Lung (tissue), 12 donors: Measurements from ENCODE around the gene ESRRB. TPM values are rescaled to one million over a fixed set of nuclear protein-coding genes. Genes with fewer than 3 reads are reported as not detected.

Experiments used
- ATAC-seq: fragments of 200-7000 bp; cut with Tn5 transposase; one replicate; pipeline ENCODE4 v1.9.1; 2020; ENCODE audit warnings: moderate number of reproducible peaks; ENCODE audit not compliant: insufficient read depth, low FRiP score
- DNase-seq, 3 donors: peaks; one replicate each; pipeline ENCODE4 v3.0.0-alpha.2; 2013 to 2017
- H3K27ac ChIP-seq, 2 donors: one replicate each; pipeline ENCODE4 v1.5.1; 2013; ENCODE audit warnings: mild to moderate bottlenecking in 2 of 2, moderate library complexity in 2 of 2, control low read depth in 1 of 2, inconsistent platforms in 1 of 2, low read depth in 1 of 2, low read length in 1 of 2
- H3K27me3 ChIP-seq, 3 donors: one replicate each; pipeline ENCODE4 v1.5.1; 2013; ENCODE audit warnings: low read length in 2 of 3; ENCODE audit not compliant: control insufficient read depth in 3 of 3, insufficient read depth in 3 of 3
- H3K36me3 ChIP-seq, 4 donors: one replicate each; pipeline ENCODE4 v1.5.1; 2013; ENCODE audit warnings: low read length in 4 of 4, mild to moderate bottlenecking in 1 of 4, moderate library complexity in 1 of 4; ENCODE audit not compliant: control insufficient read depth in 4 of 4, insufficient read depth in 4 of 4
- H3K4me1 ChIP-seq, 5 donors: one replicate each; pipeline ENCODE4 v1.5.1; 2013; ENCODE audit warnings: low read length in 5 of 5, mild to moderate bottlenecking in 2 of 5, moderate library complexity in 1 of 5; ENCODE audit not compliant: control insufficient read depth in 5 of 5, insufficient read depth in 5 of 5
- H3K4me3 ChIP-seq: one replicate; pipeline ENCODE4 v1.5.1; 2013; ENCODE audit warnings: mild to moderate bottlenecking, control low read depth, moderate library complexity
- H3K9ac ChIP-seq, 2 donors: one replicate each; pipeline ENCODE4 v1.5.1; 2013; ENCODE audit warnings: low read length in 2 of 2, control low read depth in 1 of 2; ENCODE audit not compliant: insufficient read depth in 1 of 2
- H3K9me3 ChIP-seq, 4 donors: one replicate each; pipeline ENCODE4 v1.5.1; 2013; ENCODE audit warnings: low read length in 3 of 4, mild to moderate bottlenecking in 1 of 4, moderate library complexity in 1 of 4; ENCODE audit not compliant: control insufficient read depth in 4 of 4, insufficient read depth in 3 of 4
- WGBS, 2 donors: extraction: QIAGEN DNeasy Blood & Tissue Kit; methylation state at CpG; one replicate each; pipeline ENCODE4 v1.1.7; 2013; 5-methylcytosine and 5-hydroxymethylcytosine counted together
- polyA plus RNA-seq, 2 donors: library from polyadenylated mRNA; stranded (reverse); fragments of 200-250 nt; gene quantifications; one replicate each; pipeline ENCODE4 v1.2.1, GENCODE V29; 2013
- total RNA-seq, 2 donors: library from RNA; depleted of rRNA in 1 of 2; stranded (reverse); fragments of >200 nt in 1 of 2; gene quantifications; one replicate each; pipeline ENCODE4 v1.2.1, GENCODE V29; 2014 to 2021
- TF ChIP-seq, protein P1 (sequence below): IDR thresholded peaks from 2 replicates; pipeline ENCODE4 v1.5.1; 2012; ENCODE audit warnings: mild to moderate bottlenecking; ENCODE audit errors: control extremely low read depth, extremely low read depth
- donor health status: control.
- donor health status: control.
- donor health status: Bipolar disorder and iron deficiency.
- donor health status: healthy.
- donor health status: DM: yes; HTN: yes; CAD: no.

Gene ESRRB
- total and polyA plus RNA-seq, 4 donors = 0.02 to 0.26 (median 0.18) TPM

- no peaks in the 10 kb centered on the region for H3K4me1 ChIP-seq
- H3K9me3 ChIP-seq = peaks cover 0 to 2% (median 0%) of the 10 kb centered on the region in 4 donors
- no peak overlapping the region for H3K4me3 ChIP-seq
- no peak for DNase-seq
- H3K27ac ChIP-seq = no peak overlapping the region
- no peaks in the 10 kb centered on the region for H3K36me3 ChIP-seq
- H3K9ac ChIP-seq = no peak overlapping the region
- WGBS, 2 donors = 72 to 75% methylated on average over 4 of the region's 4 CpGs
- ATAC-seq = no peak
- no peaks in the 10 kb centered on the region for H3K27me3 ChIP-seq
- TF ChIP-seq, protein P1, sequence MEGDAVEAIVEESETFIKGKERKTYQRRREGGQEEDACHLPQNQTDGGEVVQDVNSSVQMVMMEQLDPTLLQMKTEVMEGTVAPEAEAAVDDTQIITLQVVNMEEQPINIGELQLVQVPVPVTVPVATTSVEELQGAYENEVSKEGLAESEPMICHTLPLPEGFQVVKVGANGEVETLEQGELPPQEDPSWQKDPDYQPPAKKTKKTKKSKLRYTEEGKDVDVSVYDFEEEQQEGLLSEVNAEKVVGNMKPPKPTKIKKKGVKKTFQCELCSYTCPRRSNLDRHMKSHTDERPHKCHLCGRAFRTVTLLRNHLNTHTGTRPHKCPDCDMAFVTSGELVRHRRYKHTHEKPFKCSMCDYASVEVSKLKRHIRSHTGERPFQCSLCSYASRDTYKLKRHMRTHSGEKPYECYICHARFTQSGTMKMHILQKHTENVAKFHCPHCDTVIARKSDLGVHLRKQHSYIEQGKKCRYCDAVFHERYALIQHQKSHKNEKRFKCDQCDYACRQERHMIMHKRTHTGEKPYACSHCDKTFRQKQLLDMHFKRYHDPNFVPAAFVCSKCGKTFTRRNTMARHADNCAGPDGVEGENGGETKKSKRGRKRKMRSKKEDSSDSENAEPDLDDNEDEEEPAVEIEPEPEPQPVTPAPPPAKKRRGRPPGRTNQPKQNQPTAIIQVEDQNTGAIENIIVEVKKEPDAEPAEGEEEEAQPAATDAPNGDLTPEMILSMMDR = no peak
Observed at GRCh38 chr14:76420827-76421226, 44.9 kb downstream of the ESRRB start.

DNA sequence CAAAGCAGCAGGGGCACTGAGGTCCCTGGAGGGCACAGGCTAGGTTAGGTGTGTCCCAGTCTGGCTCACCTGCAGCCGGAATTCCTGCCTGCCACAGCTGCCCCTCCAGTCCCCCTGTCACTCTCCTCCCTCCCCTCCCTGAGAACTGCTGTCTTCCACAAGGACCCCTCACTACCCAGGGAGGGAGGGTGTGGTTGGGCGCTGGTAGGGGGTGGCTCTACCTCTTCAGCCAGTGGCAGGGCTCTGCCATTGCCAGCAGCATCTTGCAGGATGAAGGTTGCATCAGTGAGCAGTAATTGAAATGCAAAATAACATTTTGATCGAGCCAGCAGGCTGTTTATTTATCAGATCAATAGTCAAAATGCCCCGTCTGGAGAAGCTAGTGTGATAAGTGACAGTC, 45.7 kb downstream of the ESRRB start:
- H3K9ac ChIP-seq = no peak overlapping the region
- no peaks in the 10 kb centered on the region for H3K4me1 ChIP-seq
- H3K36me3 ChIP-seq = no peaks in the 10 kb centered on the region
- peaks cover 0 to 5% (median 0%) of the 10 kb centered on the region in 4 donors for H3K9me3 ChIP-seq
- DNase-seq (no peak), ATAC-seq (no peak)
- no peaks in the 10 kb centered on the region for H3K27me3 ChIP-seq
- no peak overlapping the region for H3K27ac ChIP-seq
- WGBS, 2 donors = 73 to 80% methylated on average over 4 of the region's 4 CpGs
- TF ChIP-seq, protein P1 = no peak
- H3K4me3 ChIP-seq = no peak overlapping the region

DNA sequence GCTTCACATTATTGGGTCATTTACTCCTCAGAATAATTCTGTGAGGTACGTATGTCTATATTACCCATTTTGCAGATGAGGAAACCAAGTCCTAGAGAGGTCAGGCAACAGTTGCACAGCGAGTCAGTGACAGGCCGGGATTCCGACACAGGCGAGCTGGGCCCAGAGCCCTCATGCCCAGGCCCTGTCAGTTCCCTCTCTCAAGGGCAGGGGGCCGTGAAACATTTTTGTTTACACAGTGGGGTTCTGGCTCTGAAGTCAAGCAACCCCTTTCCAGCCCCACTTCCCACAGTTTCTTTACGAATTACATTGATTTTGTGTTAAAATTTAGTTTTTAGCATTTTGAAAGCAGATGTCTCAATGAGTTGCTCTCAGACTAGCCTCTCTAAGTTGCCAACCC, 46.7 kb downstream of the ESRRB start:
- no peaks in the 10 kb centered on the region for H3K36me3 ChIP-seq
- no peaks in the 10 kb centered on the region for H3K27me3 ChIP-seq
- H3K4me1 ChIP-seq = peaks cover 0 to 2% (median 0%) of the 10 kb centered on the region in 5 donors
- WGBS, 2 donors = 89 to 95% methylated on average over 7 of the region's 7 CpGs
- H3K27ac ChIP-seq = no peak overlapping the region
- peaks cover 0 to 5% (median 0%) of the 10 kb centered on the region in 4 donors for H3K9me3 ChIP-seq
- H3K9ac ChIP-seq = no peak overlapping the region
- ATAC-seq = no peak
- TF ChIP-seq, protein P1 = no peak
- DNase-seq = no peak
- H3K4me3 ChIP-seq = no peak overlapping the region

DNA sequence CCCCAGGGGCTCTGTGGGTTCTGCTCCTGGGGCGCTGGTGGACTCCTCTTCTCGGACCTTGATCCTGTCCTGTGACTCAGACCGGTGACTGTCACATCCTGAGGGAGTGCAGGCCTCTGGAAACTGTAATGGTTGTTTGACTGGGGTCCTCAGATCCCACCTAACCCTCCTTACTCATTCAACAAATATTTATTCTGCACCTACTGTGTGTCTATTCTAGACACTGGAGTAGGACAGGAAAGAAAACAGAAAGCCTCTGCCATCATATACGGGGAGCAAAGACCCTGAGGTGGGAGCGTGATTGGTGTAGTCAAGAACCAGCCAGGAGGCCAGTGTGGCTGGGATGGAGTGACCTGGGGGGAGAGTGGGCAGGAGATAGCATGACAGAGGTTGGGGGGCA, 47.6 kb downstream of the ESRRB start:
- TF ChIP-seq, protein P1 = no peak
- no peak overlapping the region for H3K4me3 ChIP-seq
- H3K4me1 ChIP-seq = peaks cover 0 to 2% (median 0%) of the 10 kb centered on the region in 5 donors
- no peaks in the 10 kb centered on the region for H3K27me3 ChIP-seq
- H3K36me3 ChIP-seq = no peaks in the 10 kb centered on the region
- 83 to 98% methylated on average over 5 of the region's 5 CpGs for WGBS, 2 donors
- ATAC-seq (no peak), DNase-seq (no peak)
- no peak overlapping the region for H3K27ac ChIP-seq
- no peak overlapping the region for H3K9ac ChIP-seq
- H3K9me3 ChIP-seq = peaks cover 0 to 5% (median 0%) of the 10 kb centered on the region in 4 donors
